Non-pigmented ciliary epithelial cell (primary cell): ENCODE measurements around the gene ECHS1.
"Not testable (repeated sequence)": the region's sequence is repeated elsewhere in the genome, so short reads cannot be mapped to it uniquely, and the experiment has no call there.

Experiments used
- DNase-seq: peaks from one replicate; pipeline ENCODE4 v3.0.0-alpha.2; 2010; ENCODE audit warnings: low read depth

ECHS1 gene

GRCh38 chr10:133378251-133379096 lies 5.3 kb upstream of the ECHS1 start:
- DNase-seq = no peak

DNA sequence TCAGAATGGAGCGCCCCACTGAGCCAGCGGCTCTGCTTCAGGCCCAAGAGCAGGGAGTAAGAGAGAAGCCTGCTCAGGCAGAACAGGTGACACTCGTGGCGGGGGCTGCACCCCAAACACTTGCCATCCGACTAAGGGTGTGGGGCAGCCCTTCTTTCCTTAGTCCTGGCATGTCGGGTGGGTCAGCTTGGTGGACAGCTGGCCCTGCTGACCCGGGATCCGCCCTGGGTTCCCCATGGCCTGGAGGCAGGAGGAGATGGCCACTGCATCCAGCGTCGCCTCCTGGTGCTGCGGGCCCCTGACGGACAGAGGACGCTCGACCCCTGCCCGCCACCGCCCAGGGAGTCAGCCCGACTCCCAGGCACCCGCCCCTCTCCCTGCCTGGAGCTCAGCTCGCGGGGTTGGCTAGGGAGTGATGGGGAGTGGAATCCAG lies 4.7 kb upstream of the ECHS1 start:
- DNase-seq = no peak

DNA sequence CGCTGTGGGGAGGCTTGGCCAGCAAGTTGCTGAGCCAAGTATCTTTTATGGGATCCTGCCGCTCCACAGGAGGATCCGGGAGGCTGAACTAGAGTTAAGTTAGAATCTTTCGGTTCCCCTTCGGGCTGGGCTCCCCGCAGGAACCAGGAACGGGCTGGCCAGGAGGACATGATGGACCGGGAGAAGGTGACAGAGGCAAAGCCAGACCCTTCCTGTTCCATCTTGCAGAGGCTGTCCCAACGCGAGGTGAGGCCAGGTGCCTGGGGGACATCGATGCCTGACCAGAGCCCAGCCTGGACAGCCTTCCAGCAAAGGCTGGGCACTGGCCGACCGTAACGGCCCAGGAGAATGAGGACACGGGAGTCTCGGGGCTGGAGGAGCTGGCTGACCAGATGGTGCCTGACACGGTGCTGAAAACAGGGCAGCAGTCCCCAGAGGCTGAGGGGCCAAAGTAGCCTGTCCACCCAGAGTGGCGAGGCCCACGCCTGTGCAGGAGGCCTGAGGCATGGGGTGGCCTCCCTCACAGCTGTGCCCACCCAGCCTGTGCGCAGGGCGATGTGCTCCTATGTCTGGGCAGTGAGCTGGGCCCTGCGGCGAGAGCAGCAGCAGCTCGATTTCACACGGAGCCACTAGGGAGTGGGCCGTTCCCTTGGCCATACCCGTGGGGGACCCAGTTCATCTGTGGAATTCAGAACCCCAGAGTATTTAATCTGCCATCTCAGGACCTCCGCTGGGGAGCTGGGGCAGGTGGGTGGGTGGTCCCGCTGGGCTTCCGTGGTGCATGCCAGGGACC lies 4.1 kb upstream of the ECHS1 start:
- DNase-seq = no peak

DNA sequence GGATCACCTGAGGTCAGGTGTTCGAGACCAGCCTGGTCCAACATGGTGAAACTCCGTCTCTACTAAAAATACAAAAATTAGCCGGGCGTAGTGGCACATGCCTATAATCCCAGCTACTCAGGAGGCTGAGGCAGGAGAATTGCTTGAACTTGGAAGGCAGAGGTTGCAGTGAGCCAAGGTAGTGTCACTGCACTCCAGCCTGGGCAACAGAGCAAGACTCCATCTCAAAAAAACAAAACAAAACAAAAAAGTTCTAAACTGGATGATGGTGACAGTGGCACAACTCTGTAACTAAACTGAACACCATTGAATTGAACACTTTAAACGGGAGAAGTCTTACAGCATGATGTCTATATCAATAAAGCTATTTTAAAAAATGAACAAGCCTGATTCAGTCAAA lies 3.0 kb upstream of the ECHS1 start:
- not testable (repeated sequence) for DNase-seq

GRCh38 chr10:133375357-133376115 lies 2.4 kb upstream of the ECHS1 start:
- DNase-seq = no peak

DNA sequence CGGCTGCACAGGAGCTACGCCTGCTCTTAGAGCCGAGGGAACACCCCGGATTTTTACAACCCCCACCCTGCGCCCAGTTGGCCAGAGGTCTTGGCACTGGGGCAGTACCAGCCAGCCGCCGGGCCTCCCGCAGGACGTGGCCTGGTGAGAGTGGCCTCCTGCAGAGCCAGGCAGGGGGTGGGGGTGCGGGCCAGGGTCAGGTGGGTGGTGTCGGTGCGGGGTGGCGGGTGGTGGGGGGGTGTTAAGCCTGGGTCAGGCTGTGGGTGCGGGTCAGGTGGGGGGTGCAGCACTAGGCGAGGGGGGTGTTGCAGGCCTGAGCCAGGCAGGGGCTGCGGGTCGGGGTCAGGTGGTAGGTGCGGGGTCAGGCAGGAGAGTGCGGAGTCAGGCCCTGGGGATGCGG lies 647 bp downstream of the ECHS1 start:
- no peak for DNase-seq

GRCh38 chr10:133370030-133370786 lies 2.9 kb downstream of the ECHS1 start:
- no peak for DNase-seq

DNA sequence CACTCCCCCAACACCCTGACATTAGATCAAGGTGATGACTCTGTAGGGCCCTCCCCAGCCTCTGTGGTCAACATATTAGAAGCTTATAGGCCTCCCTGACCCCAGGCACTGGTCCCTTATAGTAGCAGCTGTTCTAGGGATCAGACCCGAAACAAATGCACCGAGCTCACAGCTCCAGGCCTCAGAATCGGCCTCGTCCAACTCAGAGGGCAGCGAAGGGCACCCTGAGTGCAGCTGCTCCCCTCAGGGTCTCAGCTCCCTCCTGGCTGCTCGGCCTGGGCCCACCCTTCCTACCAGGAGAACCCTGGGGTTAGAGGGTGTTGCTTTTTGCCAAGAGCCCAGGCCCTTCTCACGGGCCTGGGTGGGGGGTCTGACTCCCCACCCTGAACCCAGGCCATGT lies 5.0 kb downstream of the ECHS1 start:
- DNase-seq = no peak

DNA sequence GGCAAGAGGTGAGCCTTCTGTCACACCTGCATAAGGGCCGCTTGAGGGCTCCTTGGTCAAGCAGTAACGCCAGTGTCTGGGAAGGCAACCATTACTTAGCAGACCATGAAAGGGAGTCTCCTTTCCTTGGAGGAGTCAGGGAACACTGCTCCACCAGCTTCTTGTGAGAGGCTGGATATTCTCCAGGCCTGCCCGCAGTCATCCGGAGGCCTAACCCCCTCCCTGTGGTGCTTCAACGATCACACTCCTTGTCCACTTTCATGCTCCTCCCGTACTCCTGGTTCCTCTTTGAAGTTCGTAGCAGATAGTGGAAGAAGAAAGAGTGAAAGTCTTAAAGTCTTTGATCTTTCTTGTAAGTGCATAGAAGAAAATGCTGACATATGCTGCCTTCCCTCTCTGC lies 5.7 kb downstream of the ECHS1 start:
- not testable (repeated sequence) for DNase-seq

DNA sequence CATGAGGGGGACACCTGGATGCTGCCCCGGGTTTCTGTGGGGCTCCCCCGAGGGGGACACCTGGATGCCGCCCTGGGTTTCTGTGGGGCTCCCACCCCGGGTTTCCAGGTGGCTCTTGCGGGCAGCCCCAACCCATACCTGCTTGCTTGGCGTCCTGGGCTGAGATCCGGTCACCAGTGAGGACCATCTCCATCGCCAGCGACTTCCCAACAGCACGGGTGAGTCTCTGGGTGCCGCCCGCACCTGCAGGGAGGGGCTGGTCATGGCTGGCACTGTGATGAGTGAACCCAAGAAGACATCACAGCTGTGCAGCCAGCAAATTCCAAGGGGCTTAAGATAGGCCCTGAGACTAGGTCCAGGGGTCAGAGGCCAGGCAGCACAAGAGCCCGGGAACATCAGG lies 6.4 kb downstream of the ECHS1 start:
- DNase-seq = no peak

DNA sequence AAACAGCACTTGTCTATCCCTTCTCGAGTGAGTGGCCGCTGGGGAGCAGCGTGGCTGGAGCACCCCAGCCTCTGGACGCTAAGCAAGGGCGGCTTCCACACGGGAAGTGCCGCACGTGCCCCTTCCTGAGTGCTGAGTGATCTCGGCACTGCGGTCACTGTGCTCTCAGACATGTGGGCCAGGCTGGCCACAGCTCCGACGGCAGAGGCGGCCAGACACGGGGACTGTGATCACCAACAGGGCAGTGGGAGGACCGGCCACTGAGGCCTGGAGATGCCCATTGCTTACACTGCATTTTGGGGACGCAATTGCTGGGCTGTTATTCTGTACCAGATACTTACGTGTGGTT lies 7.0 kb downstream of the ECHS1 start:
- DNase-seq = no peak

GRCh38 chr10:133365461-133366129 lies 7.6 kb downstream of the ECHS1 start:
- DNase-seq = no peak

DNA sequence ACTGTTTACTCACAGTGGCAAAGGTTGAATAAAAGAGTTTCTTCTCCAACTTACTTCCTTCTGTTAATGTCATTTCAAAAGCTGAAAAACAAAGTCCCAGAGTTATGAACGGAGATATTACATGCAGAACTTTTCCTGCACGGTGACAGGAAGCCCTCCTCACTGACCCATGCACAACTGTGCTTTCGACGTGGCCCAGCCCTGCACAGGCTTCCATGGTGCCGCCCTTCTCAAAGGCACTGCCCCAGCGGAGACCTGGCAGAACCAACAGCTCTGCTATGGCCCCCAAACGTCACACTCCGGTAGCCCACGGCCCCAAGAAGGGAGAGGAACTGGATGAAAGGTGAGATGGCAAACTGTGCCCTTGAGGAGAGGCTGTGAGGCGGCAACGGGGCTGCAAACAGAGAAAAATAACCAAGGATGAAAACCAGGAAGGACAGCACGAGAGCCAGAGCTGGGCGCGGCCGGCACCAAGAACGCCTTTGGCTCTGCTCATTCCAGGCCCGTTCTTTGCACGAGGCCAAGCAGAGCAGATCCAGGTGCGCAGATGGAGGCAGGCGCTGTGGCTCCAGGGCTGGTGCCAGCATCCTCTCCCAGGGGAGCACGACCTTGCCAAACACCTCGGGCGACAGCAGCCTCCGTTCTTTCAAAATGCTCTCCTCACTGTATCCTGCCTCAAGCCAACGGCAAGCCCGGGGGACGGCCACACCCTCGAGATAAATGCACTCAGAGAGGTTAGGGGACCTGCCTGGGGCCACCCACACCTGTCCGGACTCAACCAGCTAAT lies 8.3 kb downstream of the ECHS1 start:
- DNase-seq = no peak

DNA sequence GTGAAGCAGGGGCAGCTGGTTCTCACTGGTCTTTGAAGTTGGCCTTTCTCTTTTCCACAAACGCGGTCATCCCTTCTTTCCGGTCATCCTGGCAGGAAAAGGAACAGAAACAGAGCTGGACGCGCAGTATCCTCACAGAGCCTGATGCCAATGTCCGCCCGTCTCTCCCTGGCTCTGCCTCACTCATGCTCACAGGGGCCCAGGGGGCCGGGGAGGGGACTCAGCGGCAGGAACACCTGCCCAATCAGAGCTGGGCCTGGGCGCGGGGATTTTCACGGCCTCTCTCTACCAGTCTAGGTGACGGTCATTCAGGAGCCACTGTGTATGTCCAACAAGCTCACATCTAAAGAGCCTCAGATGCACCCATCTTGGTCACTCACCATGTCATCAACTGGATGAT lies 10.3 kb downstream of the ECHS1 start:
- DNase-seq = no peak

- no peak for DNase-seq
Observed at GRCh38 chr10:133361773-133362441, 11.2 kb downstream of the ECHS1 start.

DNA sequence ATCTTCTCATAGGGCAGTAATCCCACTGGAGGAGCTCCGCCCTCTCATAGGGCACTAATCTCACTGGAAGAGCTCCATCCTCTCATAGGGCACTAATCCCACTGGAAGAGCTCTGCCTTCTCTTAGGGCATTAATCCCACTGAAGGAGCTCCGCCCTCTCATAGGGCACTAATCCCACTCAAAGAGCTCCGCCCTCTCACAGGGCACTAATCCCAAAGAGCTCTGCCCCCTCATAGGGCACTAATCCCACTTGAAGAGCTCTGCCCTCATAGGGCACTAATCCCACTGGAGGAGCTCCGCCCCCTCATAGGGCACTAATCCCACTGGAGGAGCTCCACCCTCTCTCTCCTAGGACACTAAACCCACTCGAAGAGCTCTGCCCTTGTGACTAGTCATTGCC lies 11.9 kb downstream of the ECHS1 start:
- DNase-seq = no peak

DNA sequence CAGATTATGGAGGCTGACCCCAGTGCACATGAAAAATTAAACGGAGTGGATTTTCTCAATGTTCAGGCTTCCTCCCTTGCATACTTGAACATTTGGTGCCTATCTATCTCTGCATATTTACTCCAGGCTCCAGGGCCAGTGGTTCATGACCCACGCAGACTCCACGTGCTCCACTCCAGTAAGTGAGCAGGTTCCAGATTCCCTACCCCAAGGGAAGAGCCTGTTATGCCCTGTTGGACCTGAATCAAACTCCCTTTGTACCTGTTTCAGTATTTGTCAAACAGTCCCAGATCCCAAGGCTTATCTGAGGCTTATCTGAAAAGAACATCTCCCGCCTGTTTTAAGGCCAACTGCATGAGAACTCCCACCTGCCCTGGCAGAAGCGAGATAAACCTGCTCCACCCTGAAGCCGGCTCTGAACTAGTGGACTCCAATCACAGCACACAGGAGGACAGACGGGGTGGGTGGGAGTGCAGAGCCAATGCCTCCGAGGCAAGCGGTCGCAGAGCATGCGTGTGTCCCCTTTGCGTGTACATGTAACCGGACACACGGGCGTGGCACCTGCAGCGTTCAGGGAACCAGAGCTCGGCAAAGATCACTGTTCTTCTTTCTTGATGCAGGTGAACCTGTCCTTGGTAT lies 13.1 kb downstream of the ECHS1 start:
- DNase-seq = no peak

DNA sequence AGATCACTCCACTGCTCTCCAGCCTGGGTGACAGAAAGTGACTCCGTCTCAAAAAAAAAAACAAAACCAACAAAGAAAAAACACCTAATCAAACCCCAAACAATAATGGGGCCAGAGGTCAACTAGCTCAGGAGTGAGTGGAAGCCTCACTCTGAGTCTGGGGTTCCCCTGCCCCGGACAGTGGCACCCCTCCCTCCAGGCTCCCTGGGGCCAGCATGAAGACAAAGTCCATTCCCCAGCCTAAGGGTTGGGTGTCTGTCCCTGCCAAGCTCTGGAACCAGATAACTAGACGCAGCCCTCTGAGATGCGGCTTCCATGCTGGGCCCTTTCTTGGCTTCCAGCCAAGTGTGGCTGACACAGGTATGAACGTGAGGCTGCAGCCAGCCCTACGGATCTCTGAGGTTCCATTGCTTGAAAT lies 13.6 kb downstream of the ECHS1 start:
- no peak for DNase-seq

- no peak for DNase-seq
Observed at GRCh38 chr10:133358925-133359310, 14.2 kb downstream of the ECHS1 start.
